Measurements from ENCODE around the gene LMO4. TPM values are rescaled to one million over a fixed set of nuclear protein-coding genes. Genes with fewer than 3 reads are reported as not detected.

Gene LMO4
- total and polyA plus RNA-seq, 12 donors = 10.3 to 26.9 (median 21.3) TPM

GRCh38 chr1:87333692-87334347 lies 5.1 kb downstream of the LMO4 start:
- 74 to 83% (median 77%) methylated on average over 10 of the region's 10 CpGs for WGBS, 4 donors
- Histone ChIP-seq H3K4me3 (peak overlapping the region in 1 of 4 donors; percentile 93), H3K27ac (peak overlapping the region in 1 of 5 donors; percentile 80), H3K27me3 (no peaks in the 10 kb centered on the region), H3K36me3 (replicated peaks in 1 of 2) (no peaks in the 10 kb centered on the region), H3K9me3 (replicated peaks in 1 of 3) (no peaks in the 10 kb centered on the region), H3K4me1 (replicated peaks in 1 of 2) (peaks cover 20 to 34% of the 10 kb centered on the region in 2 donors)
- no peak for TF ChIP-seq CTCF (IDR thresholded peaks at IDR 0.05)
- no peak for TF ChIP-seq POLR2A (IDR thresholded peaks at IDR 0.05)
- no peak for DNase-seq
- intact Hi-C loops (cut with DNase I) = no loop called here

GRCh38 chr1:87334351-87335174 lies 5.9 kb downstream of the LMO4 start:
- intact Hi-C loops (cut with DNase I) = no loop called here
- no peak for TF ChIP-seq POLR2A (IDR thresholded peaks at IDR 0.05)
- no peak for TF ChIP-seq CTCF (IDR thresholded peaks at IDR 0.05)
- peaks cover 20 to 34% of the 10 kb centered on the region in 2 donors for H3K4me1 ChIP-seq (replicated peaks in 1 of 2)

GRCh38 chr1:87335175-87335884 lies 6.7 kb downstream of the LMO4 start:
- Histone ChIP-seq H3K4me1 (replicated peaks in 1 of 2) (peaks cover 12 to 30% of the 10 kb centered on the region in 2 donors), H3K9me3 (replicated peaks in 1 of 3) (no peaks in the 10 kb centered on the region), H3K27ac (peak overlapping the region in 3 of 5 donors; percentile 58 to 80 (median 60)), H3K4me3 (peak overlapping the region in 2 of 4 donors; percentile 50 to 93), H3K36me3 (replicated peaks in 1 of 2) (peaks cover 0 to 10% of the 10 kb centered on the region in 2 donors), H3K27me3 (no peaks in the 10 kb centered on the region)
- DNase-seq = peak; percentile 53 to 62 (median 58)
- intact Hi-C loops (cut with DNase I) = no loop called here
- 0 to 4% (median 1%) methylated on average over 9 to 60 of the region's 60 CpGs for WGBS, 4 donors
- TF ChIP-seq POLR2A (IDR thresholded peaks at IDR 0.05) (no peak), CTCF (IDR thresholded peaks at IDR 0.05) (peak in 3 of 6 experiments; percentile 6 to 33 (median 32))

More at GRCh38 chr1:87334351-87335174, 5.9 kb downstream of the LMO4 start:
- DNase-seq = peak in 3 of 7 donors; percentile 13 to 26 (median 13)
- H3K36me3 ChIP-seq (replicated peaks in 1 of 2) = peaks cover 0 to 2% of the 10 kb centered on the region in 2 donors
- WGBS, 4 donors = 17 to 25% (median 22%) methylated on average over 20 to 28 of the region's 28 CpGs
- H3K4me3 ChIP-seq = peak overlapping the region in 2 of 4 donors; percentile 50 to 93
- no peaks in the 10 kb centered on the region for H3K9me3 ChIP-seq (replicated peaks in 1 of 3)
- peak overlapping the region in 3 of 5 donors; percentile 58 to 80 (median 60) for H3K27ac ChIP-seq
- no peaks in the 10 kb centered on the region for H3K27me3 ChIP-seq

All from adrenal gland (tissue), 12 donors.